ENCODE measurements around the gene MPPED2. TPM values are rescaled to one million over a fixed set of nuclear protein-coding genes. Genes with fewer than 3 reads are reported as not detected.

The MPPED2 gene
- total RNA-seq, 1 experiment from 2014 or later: not detected

- Mint-ChIP-seq H3K4me3 (ENCODE audit: unreplicated experiment) (no peak overlapping the region), H3K27me3 (ENCODE audit: insufficient read depth, unreplicated experiment) (peaks cover 90% of the 10 kb centered on the region), H3K4me1 (ENCODE audit: insufficient read depth, unreplicated experiment) (no peaks in the 10 kb centered on the region), H3K9me3 (ENCODE audit: unreplicated experiment) (no peaks in the 10 kb centered on the region), H3K36me3 (ENCODE audit: insufficient read depth, unreplicated experiment) (no peaks in the 10 kb centered on the region), H3K27ac (ENCODE audit: low read depth, unreplicated experiment) (no peak overlapping the region)
- no TSS peak for BruUV-seq (replicated peaks)
- intact Hi-C loops (cut with micrococcal nuclease): no loop called here
- DNase-seq (ENCODE audit: unreplicated experiment): no peak
- CTCF ChIA-PET: no interaction called here
- TF ChIP-seq CTCF (IDR thresholded peaks at IDR 0.05; ENCODE audit: unreplicated experiment): no peak
- POLR2A ChIA-PET: no interaction called here
These were observed 63.5 kb downstream of the MPPED2 start for GRCh38 chr11:30522536-30523243.

GRCh38 chr11:30521297-30522071, 64.7 kb downstream of the MPPED2 start:
- Mint-ChIP-seq H3K27ac (ENCODE audit: low read depth, unreplicated experiment) (no peak overlapping the region), H3K27me3 (ENCODE audit: insufficient read depth, unreplicated experiment) (peaks cover 92% of the 10 kb centered on the region), H3K36me3 (ENCODE audit: insufficient read depth, unreplicated experiment) (no peaks in the 10 kb centered on the region), H3K9me3 (ENCODE audit: unreplicated experiment) (no peaks in the 10 kb centered on the region), H3K4me1 (ENCODE audit: insufficient read depth, unreplicated experiment) (no peaks in the 10 kb centered on the region), H3K4me3 (ENCODE audit: unreplicated experiment) (no peak overlapping the region)
- TF ChIP-seq CTCF (IDR thresholded peaks at IDR 0.05; ENCODE audit: unreplicated experiment): no peak
- POLR2A ChIA-PET: interaction anchor here (0.9 kb wide), 1 partner anchor 1826 kb away, joined by 3 read pairs; no protein-coding TSS in a partner anchor
- CTCF ChIA-PET: interaction anchor here (0.6 kb wide), 2 partner anchors 36 to 807 kb away, joined by 3 to 5 read pairs; no protein-coding TSS in a partner anchor
- no peak for DNase-seq (ENCODE audit: unreplicated experiment)
- BruUV-seq (replicated peaks): no TSS peak
- intact Hi-C loops (cut with micrococcal nuclease): no loop called here

- intact Hi-C loops (cut with micrococcal nuclease): no loop called here
- TF ChIP-seq CTCF (IDR thresholded peaks at IDR 0.05; ENCODE audit: unreplicated experiment): no peak
These were observed 73.1 kb downstream of the MPPED2 start for GRCh38 chr11:30513087-30513486.

GRCh38 chr11:30511408-30511807, 74.7 kb downstream of the MPPED2 start:
- Mint-ChIP-seq H3K4me1 (ENCODE audit: insufficient read depth, unreplicated experiment) (no peaks in the 10 kb centered on the region), H3K9me3 (ENCODE audit: unreplicated experiment) (no peaks in the 10 kb centered on the region), H3K36me3 (ENCODE audit: insufficient read depth, unreplicated experiment) (no peaks in the 10 kb centered on the region), H3K4me3 (ENCODE audit: unreplicated experiment) (no peak overlapping the region), H3K27ac (ENCODE audit: low read depth, unreplicated experiment) (no peak overlapping the region), H3K27me3 (ENCODE audit: insufficient read depth, unreplicated experiment) (peaks cover 74% of the 10 kb centered on the region)
- ChIA-PET CTCF (no interaction called here), POLR2A (no interaction called here)
- intact Hi-C loops (cut with micrococcal nuclease): no loop called here
- no TSS peak for BruUV-seq (replicated peaks)
- no peak for TF ChIP-seq CTCF (IDR thresholded peaks at IDR 0.05; ENCODE audit: unreplicated experiment)
- DNase-seq (ENCODE audit: unreplicated experiment): no peak

More at GRCh38 chr11:30513087-30513486, 73.1 kb downstream of the MPPED2 start:
- no peaks in the 10 kb centered on the region for H3K9me3 Mint-ChIP-seq (ENCODE audit: unreplicated experiment)
- ChIA-PET POLR2A (no interaction called here), CTCF (no interaction called here)
- DNase-seq (ENCODE audit: unreplicated experiment): no peak
- H3K27ac Mint-ChIP-seq (ENCODE audit: low read depth, unreplicated experiment): no peak overlapping the region
- no TSS peak for BruUV-seq (replicated peaks)
- no peaks in the 10 kb centered on the region for H3K36me3 Mint-ChIP-seq (ENCODE audit: insufficient read depth, unreplicated experiment)
- H3K27me3 Mint-ChIP-seq (ENCODE audit: insufficient read depth, unreplicated experiment): peaks cover 77% of the 10 kb centered on the region
- no peaks in the 10 kb centered on the region for H3K4me1 Mint-ChIP-seq (ENCODE audit: insufficient read depth, unreplicated experiment)
- no peak overlapping the region for H3K4me3 Mint-ChIP-seq (ENCODE audit: unreplicated experiment)
